ENCODE results near the gene RAD51B. TPM values are rescaled to one million over a fixed set of nuclear protein-coding genes. Genes with fewer than 3 reads are reported as not detected.
A peak's percentile ranks its signal among the peaks of the same experiment; 100 is the strongest.

The RAD51B gene
- total RNA-seq, 4 donors from 2014 or later: 14.0 to 16.4 (median 14.8) TPM

- TF ChIP-seq CTCF (IDR thresholded peaks at IDR 0.05) (no peak), POLR2A (IDR thresholded peaks at IDR 0.05) (no peak)
- H3K27me3 ChIP-seq: no peaks in the 10 kb centered on the region
- no peaks in the 10 kb centered on the region for H3K9me3 ChIP-seq
- H3K4me1 ChIP-seq: peaks cover 20 to 22% of the 10 kb centered on the region in 2 donors
- no peak for DNase-seq
- H3K27ac ChIP-seq: no peak overlapping the region
- no peak overlapping the region for H3K4me3 ChIP-seq (replicated peaks in 1 of 3)
- 60 to 63% methylated on average over 2 of the region's 2 CpGs for whole genome bisulfite sequencing, 2 donors
- H3K36me3 ChIP-seq: no peaks in the 10 kb centered on the region
- intact Hi-C loops (cut with DNase I): no loop called here
Measured at GRCh38 chr14:68127166-68127565, 307.6 kb downstream of the RAD51B start.

GRCh38 chr14:68131907-68132306 lies 312.3 kb downstream of the RAD51B start:
- Histone ChIP-seq H3K27ac (peak overlapping the region; percentile 50 to 77 (median 71)), H3K36me3 (no peaks in the 10 kb centered on the region), H3K4me1 (peaks cover 14 to 30% of the 10 kb centered on the region in 2 donors), H3K27me3 (no peaks in the 10 kb centered on the region), H3K9me3 (no peaks in the 10 kb centered on the region), H3K4me3 (replicated peaks in 1 of 3) (no peak overlapping the region)
- peak; percentile 52 to 60 for DNase-seq
- intact Hi-C loops (cut with DNase I): no loop called here
- TF ChIP-seq POLR2A (IDR thresholded peaks at IDR 0.05): no peak
- no peak for TF ChIP-seq CTCF (IDR thresholded peaks at IDR 0.05)

- TF ChIP-seq CTCF (IDR thresholded peaks at IDR 0.05) (no peak), POLR2A (IDR thresholded peaks at IDR 0.05) (no peak)
- no peak for DNase-seq
- intact Hi-C loops (cut with DNase I): no loop called here
- Histone ChIP-seq H3K27me3 (no peaks in the 10 kb centered on the region), H3K9me3 (no peaks in the 10 kb centered on the region), H3K4me1 (peaks cover 22 to 35% of the 10 kb centered on the region in 2 donors), H3K4me3 (replicated peaks in 1 of 3) (no peak overlapping the region), H3K36me3 (no peaks in the 10 kb centered on the region), H3K27ac (peak overlapping the region; percentile 50 to 77 (median 71))
- 54 to 66% methylated on average over 1 of the region's 1 CpG for WGBS, 2 donors
Measured at GRCh38 chr14:68132563-68133121, 313.1 kb downstream of the RAD51B start.

- H3K27ac ChIP-seq: peak overlapping the region in 1 of 3 donors; percentile 71
Measured at GRCh38 chr14:68133856-68134255, 314.3 kb downstream of the RAD51B start.

More at GRCh38 chr14:68133856-68134255, 314.3 kb downstream of the RAD51B start:
- no peaks in the 10 kb centered on the region for H3K9me3 ChIP-seq
- WGBS, 2 donors: 91 to 97% methylated on average over 4 of the region's 4 CpGs
- H3K27me3 ChIP-seq: no peaks in the 10 kb centered on the region
- intact Hi-C loops (cut with DNase I): no loop called here
- H3K4me1 ChIP-seq: peaks cover 32 to 46% of the 10 kb centered on the region in 2 donors
- no peak overlapping the region for H3K4me3 ChIP-seq (replicated peaks in 1 of 3)
- no peak for DNase-seq
- no peaks in the 10 kb centered on the region for H3K36me3 ChIP-seq
- TF ChIP-seq CTCF (IDR thresholded peaks at IDR 0.05) (no peak), POLR2A (IDR thresholded peaks at IDR 0.05) (no peak)

All from thyroid gland (tissue), 4 donors.